ENCODE results near the gene ZBED6. TPM values are rescaled to one million over a fixed set of nuclear protein-coding genes. Genes with fewer than 3 reads are reported as not detected.

ZBED6 gene
- total RNA-seq, 1 experiment from 2014 or later, result 13.1 TPM

DNA sequence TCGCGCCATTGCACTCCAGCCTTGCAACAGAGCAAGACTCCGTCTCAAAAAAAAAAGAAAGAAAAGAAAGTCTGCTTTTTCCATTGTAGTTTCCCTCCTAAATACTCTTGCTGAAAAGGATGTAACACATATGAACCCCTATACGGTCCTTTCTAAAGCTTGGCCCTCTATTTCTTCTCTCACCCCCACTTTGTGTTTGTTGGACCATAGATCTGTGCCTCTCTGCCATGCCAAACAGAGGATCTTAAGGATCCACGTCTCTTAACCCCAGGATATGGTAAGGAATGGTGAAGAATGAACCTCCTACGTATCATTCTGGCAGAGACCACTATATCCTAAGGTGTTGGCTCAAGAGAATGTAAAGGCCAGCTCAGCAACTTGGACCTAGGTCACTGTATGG lies 49.1 kb upstream of the ZBED6 start:
- no peaks in the 10 kb centered on the region for H3K27me3 Mint-ChIP-seq (ENCODE audit: low read depth)
- H3K9me3 Mint-ChIP-seq, result no peaks in the 10 kb centered on the region
- no peak overlapping the region for H3K23ac ChIP-seq (ENCODE audit: insufficient read length, low read depth, low read length)
- no peak overlapping the region for H3K4ac ChIP-seq (ENCODE audit: low read depth, low read length)
- H2BK120ac ChIP-seq (ENCODE audit: low read depth, low read length, poor library complexity, severe bottlenecking), result no peak overlapping the region
- no peak overlapping the region for H2BK5ac ChIP-seq (ENCODE audit: insufficient read length, low read length)
- H4K91ac ChIP-seq (ENCODE audit: insufficient read length, low read depth, low read length), result no peak overlapping the region
- H3K27ac ChIP-seq (ENCODE audit: insufficient read length, low read depth, low read length), result no peak overlapping the region
- H3K4me3 Mint-ChIP-seq, result no peak overlapping the region
- no CpG with 5 or more reads among the region's 6 CpGs for WGBS (ENCODE audit: extremely low coverage, insufficient read length, low lambda C conversion rate)
- no peak overlapping the region for H3K4me2 ChIP-seq (ENCODE audit: insufficient read depth, insufficient read length, low read length)
- H3K23me2 ChIP-seq (ENCODE audit: insufficient read length, low read depth, low read length, poor library complexity, severe bottlenecking), result no peaks in the 10 kb centered on the region
- H3K14ac ChIP-seq (ENCODE audit: insufficient read depth, low read length), result no peak overlapping the region
- no peak for TF ChIP-seq CTCF (conservative IDR thresholded peaks at IDR 0.05)
- H2BK15ac ChIP-seq (ENCODE audit: low read depth, low read length), result no peak overlapping the region
- H3K27ac Mint-ChIP-seq, result no peak overlapping the region
- H3T11ph ChIP-seq (ENCODE audit: low read length), result no peak overlapping the region
- H3K18ac ChIP-seq (ENCODE audit: insufficient read length, low read depth, low read length), result no peak overlapping the region
- peaks cover 23 to 26% of the 10 kb centered on the region in 2 experiments for H3K4me1 Mint-ChIP-seq
- no peak overlapping the region for H4K8ac ChIP-seq (replicated peaks; ENCODE audit: insufficient read length, low read depth, low read length)
- no peaks in the 10 kb centered on the region for H3K27me3 ChIP-seq (ENCODE audit: insufficient read depth, low read length)
- no peak overlapping the region for H2AK5ac ChIP-seq (ENCODE audit: insufficient read length, low read length)
- H3K9ac ChIP-seq (ENCODE audit: extremely low read depth, insufficient read length, low read length), result no peak overlapping the region
- no peak overlapping the region for H2BK12ac ChIP-seq (ENCODE audit: insufficient read length, low read depth, low read length)
- H2AFZ ChIP-seq (ENCODE audit: low read length), result no peak overlapping the region
- no peak overlapping the region for H3K56ac ChIP-seq (ENCODE audit: insufficient read length, low read depth, low read length)
- no peak overlapping the region for H4K5ac ChIP-seq (ENCODE audit: insufficient read length, low read depth, low read length)
- H3K4me1 ChIP-seq (ENCODE audit: insufficient read depth, low read length), result peaks cover 7% of the 10 kb centered on the region; the same call in 1 of the 2 replicates
- H2BK20ac ChIP-seq (ENCODE audit: low read depth, low read length, poor library complexity, severe bottlenecking), result no peak overlapping the region
- H3K9me3 ChIP-seq (ENCODE audit: control insufficient read depth, low read depth, low read length), result no peaks in the 10 kb centered on the region
- no peaks in the 10 kb centered on the region for H3K36me3 Mint-ChIP-seq (ENCODE audit: insufficient read depth in 1 of 3, low read depth in 3 of 3)
- no peaks in the 10 kb centered on the region for H3K79me2 ChIP-seq (ENCODE audit: insufficient read depth, low read length)
- H3K79me1 ChIP-seq (ENCODE audit: insufficient read depth, low read depth, low read length, poor library complexity, severe bottlenecking), result no peaks in the 10 kb centered on the region
- H4K20me1 ChIP-seq (ENCODE audit: control insufficient read depth, insufficient read depth, insufficient read length), result no peaks in the 10 kb centered on the region
- DNase-seq, result no peak

Measured in H9 (cell line).